ENCODE measurements around the gene SRA1.

GRCh38 chr5:140600096-140600495 is 42.8 kb upstream of the SRA1 start:
- TF ChIP-seq CTCF (IDR thresholded peaks at IDR 0.05 in 4 of 5, conservative IDR thresholded peaks at IDR 0.05 in 1 of 5) (no peak), POLR2A (IDR thresholded peaks at IDR 0.05) (no peak)
